SU-DHL-6 (cell line): Measurements from ENCODE around the gene BIRC5.
"Not testable (repeated sequence)": the region's sequence is repeated elsewhere in the genome, so short reads cannot be mapped to it uniquely, and the experiment has no call there.

ENCODE experiments used
- EZH2phosphoT487 ChIP-seq: fragments of 200-600 bp; sonication (generic), shearing (Covaris generic); conservative IDR thresholded peaks from 2 replicates; pipeline ENCODE4 v1.6.1; 2018; ENCODE audit warnings: mild to moderate bottlenecking, antibody characterized with exemption, low read length, moderate library complexity, mixed read lengths
- TF ChIP-seq, protein P1 (sequence below): fragments of 200-600 bp; sonication (generic); IDR thresholded peaks from one replicate; pipeline ENCODE4 v1.5.1; 2017; ENCODE audit warnings: antibody characterized with exemption, mild to moderate bottlenecking, low read length, moderate library complexity; ENCODE audit not compliant: insufficient read depth, poor library complexity, severe bottlenecking

DNA sequence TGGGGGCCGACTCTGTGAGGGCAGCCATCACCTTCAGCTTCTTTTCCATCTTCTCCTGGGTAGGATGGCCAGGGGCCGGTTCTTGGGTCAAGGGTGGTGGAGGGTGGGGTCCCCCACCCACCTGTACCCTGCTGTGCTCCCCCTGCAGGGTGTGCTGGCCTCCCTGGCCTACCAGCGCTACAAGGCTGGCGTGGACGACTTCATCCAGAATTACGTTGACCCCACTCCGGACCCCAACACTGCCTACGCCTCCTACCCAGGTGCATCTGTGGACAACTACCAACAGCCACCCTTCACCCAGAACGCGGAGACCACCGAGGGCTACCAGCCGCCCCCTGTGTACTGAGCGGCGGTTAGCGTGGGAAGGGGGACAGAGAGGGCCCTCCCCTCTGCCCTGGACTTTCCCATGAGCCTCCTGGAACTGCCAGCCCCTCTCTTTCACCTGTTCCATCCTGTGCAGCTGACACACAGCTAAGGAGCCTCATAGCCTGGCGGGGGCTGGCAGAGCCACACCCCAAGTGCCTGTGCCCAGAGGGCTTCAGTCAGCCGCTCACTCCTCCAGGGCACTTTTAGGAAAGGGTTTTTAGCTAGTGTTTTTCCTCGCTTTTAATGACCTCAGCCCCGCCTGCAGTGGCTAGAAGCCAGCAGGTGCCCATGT, 42.3 kb upstream of the BIRC5 start:
- TF ChIP-seq, protein P1, sequence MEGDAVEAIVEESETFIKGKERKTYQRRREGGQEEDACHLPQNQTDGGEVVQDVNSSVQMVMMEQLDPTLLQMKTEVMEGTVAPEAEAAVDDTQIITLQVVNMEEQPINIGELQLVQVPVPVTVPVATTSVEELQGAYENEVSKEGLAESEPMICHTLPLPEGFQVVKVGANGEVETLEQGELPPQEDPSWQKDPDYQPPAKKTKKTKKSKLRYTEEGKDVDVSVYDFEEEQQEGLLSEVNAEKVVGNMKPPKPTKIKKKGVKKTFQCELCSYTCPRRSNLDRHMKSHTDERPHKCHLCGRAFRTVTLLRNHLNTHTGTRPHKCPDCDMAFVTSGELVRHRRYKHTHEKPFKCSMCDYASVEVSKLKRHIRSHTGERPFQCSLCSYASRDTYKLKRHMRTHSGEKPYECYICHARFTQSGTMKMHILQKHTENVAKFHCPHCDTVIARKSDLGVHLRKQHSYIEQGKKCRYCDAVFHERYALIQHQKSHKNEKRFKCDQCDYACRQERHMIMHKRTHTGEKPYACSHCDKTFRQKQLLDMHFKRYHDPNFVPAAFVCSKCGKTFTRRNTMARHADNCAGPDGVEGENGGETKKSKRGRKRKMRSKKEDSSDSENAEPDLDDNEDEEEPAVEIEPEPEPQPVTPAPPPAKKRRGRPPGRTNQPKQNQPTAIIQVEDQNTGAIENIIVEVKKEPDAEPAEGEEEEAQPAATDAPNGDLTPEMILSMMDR, result not testable (repeated sequence)
- not testable (repeated sequence) for TF ChIP-seq EZH2phosphoT487
